GM12892 (cell line): ENCODE results near the gene ANKS1B.

Experiments
- POLR2A ChIP-seq: IDR thresholded peaks from 2 replicates; pipeline ENCODE4 v1.6.1; 2011; ENCODE audit warnings: low read depth, low read length, control low read depth
- POLR2AphosphoS5 ChIP-seq: IDR thresholded peaks from 2 replicates; pipeline ENCODE4 v1.6.1; 2011; ENCODE audit warnings: low read depth, low read length, control low read depth

GRCh38 chr12:99523853-99524252 is 460.9 kb downstream of the ANKS1B start:
- TF ChIP-seq POLR2AphosphoS5 = no peak
- no peak for TF ChIP-seq POLR2A
